Body of pancreas (tissue), 4 donors: Measurements from ENCODE around the gene EXOC3L2.

Source experiments
- POLR2A ChIP-seq, 3 donors: fragments of 450-650 bp; IDR thresholded peaks; one replicate each; pipeline ENCODE4 v1.6.1; 2016; ENCODE audit warnings: antibody characterized with exemption in 3 of 3, mild to moderate bottlenecking in 2 of 3
- TF ChIP-seq, protein P1 (sequence below), 7 experiments: fragments of 450-650 bp in 4 of 7; fragments of 200-600 bp in 3 of 7; sonication (generic) in 3 of 7; IDR thresholded peaks; one replicate each; pipeline ENCODE4 v1.5.1; 2016 to 2019; ENCODE audit warnings: antibody characterized with exemption in 7 of 7

DNA sequence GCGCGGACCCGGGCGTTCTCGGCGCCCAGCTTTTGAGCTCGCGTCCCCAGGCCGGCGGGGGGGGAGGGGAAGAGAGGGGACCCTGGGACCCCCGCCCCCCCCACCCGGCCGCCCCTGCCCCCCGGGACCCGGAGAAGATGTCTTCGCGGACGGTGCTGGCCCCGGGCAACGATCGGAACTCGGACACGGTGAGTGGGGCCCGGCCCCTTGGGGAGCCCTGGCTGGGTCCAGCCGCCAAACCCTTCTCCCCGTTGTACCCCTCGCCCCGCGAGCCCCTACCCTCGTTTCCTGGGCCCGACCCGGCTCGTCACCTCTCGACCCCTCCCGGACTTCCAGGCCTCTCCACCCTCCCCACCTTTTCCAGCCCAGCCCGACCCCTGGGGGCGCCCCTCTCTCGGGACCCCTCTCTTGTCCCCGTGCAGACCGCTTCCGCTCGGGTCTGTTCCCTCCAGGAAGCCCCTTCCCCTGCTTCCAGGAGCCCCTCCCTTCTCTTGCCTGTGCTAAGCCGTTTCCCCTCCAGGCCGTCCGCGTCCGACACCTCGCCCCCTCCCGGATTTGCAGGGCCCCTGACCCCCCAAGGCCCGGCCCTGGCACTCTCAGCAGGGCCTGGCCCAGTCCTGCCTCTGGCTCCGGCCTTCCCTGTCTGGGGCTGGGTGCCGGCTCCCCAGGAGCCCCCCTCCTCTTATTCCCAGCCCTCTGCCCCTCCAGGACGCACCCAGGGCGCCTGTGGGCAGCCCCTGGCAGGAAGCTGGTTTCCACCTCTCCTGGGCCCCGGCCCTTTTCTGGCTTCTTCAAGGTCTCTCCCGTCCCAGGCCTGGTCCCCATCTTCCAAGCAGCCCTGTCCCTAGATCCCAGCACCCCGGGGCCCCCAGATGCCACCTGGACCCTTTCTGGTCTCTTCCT is 6.5 kb upstream of the EXOC3L2 start:
- TF ChIP-seq, protein P1, sequence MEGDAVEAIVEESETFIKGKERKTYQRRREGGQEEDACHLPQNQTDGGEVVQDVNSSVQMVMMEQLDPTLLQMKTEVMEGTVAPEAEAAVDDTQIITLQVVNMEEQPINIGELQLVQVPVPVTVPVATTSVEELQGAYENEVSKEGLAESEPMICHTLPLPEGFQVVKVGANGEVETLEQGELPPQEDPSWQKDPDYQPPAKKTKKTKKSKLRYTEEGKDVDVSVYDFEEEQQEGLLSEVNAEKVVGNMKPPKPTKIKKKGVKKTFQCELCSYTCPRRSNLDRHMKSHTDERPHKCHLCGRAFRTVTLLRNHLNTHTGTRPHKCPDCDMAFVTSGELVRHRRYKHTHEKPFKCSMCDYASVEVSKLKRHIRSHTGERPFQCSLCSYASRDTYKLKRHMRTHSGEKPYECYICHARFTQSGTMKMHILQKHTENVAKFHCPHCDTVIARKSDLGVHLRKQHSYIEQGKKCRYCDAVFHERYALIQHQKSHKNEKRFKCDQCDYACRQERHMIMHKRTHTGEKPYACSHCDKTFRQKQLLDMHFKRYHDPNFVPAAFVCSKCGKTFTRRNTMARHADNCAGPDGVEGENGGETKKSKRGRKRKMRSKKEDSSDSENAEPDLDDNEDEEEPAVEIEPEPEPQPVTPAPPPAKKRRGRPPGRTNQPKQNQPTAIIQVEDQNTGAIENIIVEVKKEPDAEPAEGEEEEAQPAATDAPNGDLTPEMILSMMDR (IDR thresholded peaks at IDR 0.05) = no peak
- TF ChIP-seq POLR2A (IDR thresholded peaks at IDR 0.05) = no peak
